Nephron (organoid): ENCODE data around the gene SMARCA2.

Experiments used
- H3K27ac Mint-ChIP-seq, 3 experiments: 2 replicates each; pipeline ENCODE4 v1.8.0; 2020; ENCODE audit warnings: mixed read lengths in 3 of 3, mild to moderate bottlenecking in 2 of 3, moderate library complexity in 1 of 3
- H3K27me3 Mint-ChIP-seq: 2 replicates; pipeline ENCODE4 v1.8.0; 2021; ENCODE audit warnings: low read depth, mild to moderate bottlenecking, moderate library complexity, mixed read lengths
- H3K36me3 Mint-ChIP-seq: 2 replicates; pipeline ENCODE4 v1.8.0; 2020; ENCODE audit warnings: low read depth, mixed read lengths
- H3K4me1 Mint-ChIP-seq: 2 replicates; pipeline ENCODE4 v1.8.0; 2020; ENCODE audit warnings: mixed read lengths
- H3K4me3 Mint-ChIP-seq, 3 experiments: 2 replicates each; pipeline ENCODE4 v1.8.0; 2020; ENCODE audit warnings: mild to moderate bottlenecking in 3 of 3, mixed read lengths in 3 of 3, moderate library complexity in 2 of 3
- H3K9me3 Mint-ChIP-seq: 2 replicates; pipeline ENCODE4 v1.8.0; 2020; ENCODE audit warnings: mixed read lengths
- CTCF ChIP-seq, 3 experiments: fragments of 200-600 bp; sonication (generic); IDR thresholded peaks; one replicate each; pipeline ENCODE4 v1.5.0; 2021; ENCODE audit warnings: antibody characterized with exemption in 3 of 3; ENCODE audit not compliant: unreplicated experiment in 3 of 3

SMARCA2 gene

GRCh38 chr9:2173170-2173569 is 158.0 kb downstream of the SMARCA2 start:
- no peaks in the 10 kb centered on the region for H3K27me3 Mint-ChIP-seq
- no peak overlapping the region for H3K27ac Mint-ChIP-seq
- peaks cover 25% of the 10 kb centered on the region for H3K36me3 Mint-ChIP-seq
- H3K4me3 Mint-ChIP-seq: no peak overlapping the region
- peaks cover 31% of the 10 kb centered on the region for H3K4me1 Mint-ChIP-seq
- TF ChIP-seq CTCF (IDR thresholded peaks at IDR 0.05; ENCODE audit: unreplicated experiment in 3 of 3): no peak
- no peaks in the 10 kb centered on the region for H3K9me3 Mint-ChIP-seq

GRCh38 chr9:2173861-2174260 is 158.7 kb downstream of the SMARCA2 start:
- H3K27me3 Mint-ChIP-seq: no peaks in the 10 kb centered on the region
- peaks cover 25% of the 10 kb centered on the region for H3K36me3 Mint-ChIP-seq
- no peak for TF ChIP-seq CTCF (IDR thresholded peaks at IDR 0.05; ENCODE audit: unreplicated experiment in 3 of 3)
- peak overlapping the region in 1 of 3 experiments; percentile 7 for H3K4me3 Mint-ChIP-seq
- peak overlapping the region in 2 of 3 experiments; percentile 21 to 57 for H3K27ac Mint-ChIP-seq
- H3K9me3 Mint-ChIP-seq: no peaks in the 10 kb centered on the region
- peaks cover 35% of the 10 kb centered on the region for H3K4me1 Mint-ChIP-seq

GRCh38 chr9:2174306-2174705 is 159.2 kb downstream of the SMARCA2 start:
- Mint-ChIP-seq H3K27ac (peak overlapping the region in 2 of 3 experiments; percentile 21 to 57), H3K27me3 (no peaks in the 10 kb centered on the region), H3K36me3 (peaks cover 20% of the 10 kb centered on the region), H3K4me1 (peaks cover 38% of the 10 kb centered on the region), H3K4me3 (peak overlapping the region in 1 of 3 experiments; percentile 7), H3K9me3 (no peaks in the 10 kb centered on the region)
- no peak for TF ChIP-seq CTCF (IDR thresholded peaks at IDR 0.05; ENCODE audit: unreplicated experiment in 3 of 3)

GRCh38 chr9:2174911-2175310 is 159.8 kb downstream of the SMARCA2 start:
- Mint-ChIP-seq H3K4me3 (no peak overlapping the region), H3K27me3 (no peaks in the 10 kb centered on the region), H3K36me3 (peaks cover 18% of the 10 kb centered on the region), H3K9me3 (no peaks in the 10 kb centered on the region), H3K27ac (no peak overlapping the region), H3K4me1 (peaks cover 44% of the 10 kb centered on the region)
- TF ChIP-seq CTCF (IDR thresholded peaks at IDR 0.05; ENCODE audit: unreplicated experiment in 3 of 3): no peak

- Mint-ChIP-seq H3K36me3 (peaks cover 12% of the 10 kb centered on the region), H3K27me3 (no peaks in the 10 kb centered on the region), H3K4me1 (peaks cover 42% of the 10 kb centered on the region), H3K27ac (no peak overlapping the region), H3K9me3 (no peaks in the 10 kb centered on the region), H3K4me3 (no peak overlapping the region)
- TF ChIP-seq CTCF (IDR thresholded peaks at IDR 0.05; ENCODE audit: unreplicated experiment in 3 of 3): no peak
Observed at GRCh38 chr9:2177121-2177520, 162.0 kb downstream of the SMARCA2 start.

- no peaks in the 10 kb centered on the region for H3K9me3 Mint-ChIP-seq
- H3K4me1 Mint-ChIP-seq: peaks cover 33% of the 10 kb centered on the region
- no peaks in the 10 kb centered on the region for H3K27me3 Mint-ChIP-seq
- H3K27ac Mint-ChIP-seq: no peak overlapping the region
- TF ChIP-seq CTCF (IDR thresholded peaks at IDR 0.05; ENCODE audit: unreplicated experiment in 3 of 3): no peak
- H3K36me3 Mint-ChIP-seq: peaks cover 9% of the 10 kb centered on the region
- H3K4me3 Mint-ChIP-seq: no peak overlapping the region
Observed at GRCh38 chr9:2178034-2178734, 163.0 kb downstream of the SMARCA2 start.
